Measurements from ENCODE around the gene OR6M1. TPM values are rescaled to one million over a fixed set of nuclear protein-coding genes. Genes with fewer than 3 reads are reported as not detected.

The OR6M1 gene, protein sequence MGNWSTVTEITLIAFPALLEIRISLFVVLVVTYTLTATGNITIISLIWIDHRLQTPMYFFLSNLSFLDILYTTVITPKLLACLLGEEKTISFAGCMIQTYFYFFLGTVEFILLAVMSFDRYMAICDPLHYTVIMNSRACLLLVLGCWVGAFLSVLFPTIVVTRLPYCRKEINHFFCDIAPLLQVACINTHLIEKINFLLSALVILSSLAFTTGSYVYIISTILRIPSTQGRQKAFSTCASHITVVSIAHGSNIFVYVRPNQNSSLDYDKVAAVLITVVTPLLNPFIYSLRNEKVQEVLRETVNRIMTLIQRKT
- total RNA-seq = not detected in 2 replicates

DNA sequence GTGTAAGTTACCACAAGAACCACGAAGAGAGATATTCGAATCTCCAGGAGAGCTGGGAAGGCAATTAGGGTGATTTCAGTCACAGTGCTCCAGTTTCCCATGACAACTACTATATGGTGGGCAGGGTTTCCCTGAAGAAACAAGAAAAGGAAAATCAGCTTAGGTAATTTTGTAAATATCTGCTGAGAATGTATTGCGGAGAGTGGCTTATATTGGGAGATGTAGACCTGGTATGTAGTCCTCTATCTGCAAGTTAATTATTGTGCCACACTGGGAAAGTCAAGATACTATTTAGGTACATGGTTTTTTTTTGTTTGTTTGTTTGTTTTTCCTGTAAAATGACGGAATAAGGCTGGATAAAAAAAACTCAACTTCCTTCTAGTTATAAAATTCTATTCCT lies at the start of gene OR6M1:
TSS of gene OR6M1 (minus strand) at position 101 of the 400 bp plus-strand sequence. CDS start at position 101, 0 bp downstream.

Other genes with a start within 250 kb of the OR6M1 start
- under 0.01 and 0.91 TPM in 2 replicates for gene SCN3B, start 151.7 kb downstream of the OR6M1 start, total RNA-seq
- 6.8 and 11.6 TPM in 2 replicates for gene ZNF202, start 64.7 kb downstream of the OR6M1 start, total RNA-seq
- not detected in 2 replicates for gene OR6X1, start 51.8 kb downstream of the OR6M1 start, total RNA-seq
- not detected in 2 replicates for gene TMEM225, start 79.3 kb upstream of the OR6M1 start, total RNA-seq
- under 0.01 TPM in 1 of 2 replicates, not detected in the other for gene OR8D4, start 95.8 kb upstream of the OR6M1 start, total RNA-seq
- gene OR4D5, start 133.3 kb upstream of the OR6M1 start, total RNA-seq = not detected in 2 replicates
- not detected in 2 replicates for gene OR6T1, start 137.5 kb upstream of the OR6M1 start, total RNA-seq
- gene OR10S1, start 171.4 kb upstream of the OR6M1 start, total RNA-seq = not detected in 2 replicates
- not detected in 2 replicates for gene OR10G6, start 188.8 kb upstream of the OR6M1 start, total RNA-seq
- not detected in 2 replicates for gene OR10G4, start 206.6 kb upstream of the OR6M1 start, total RNA-seq
- gene OR10G9, start 216.7 kb upstream of the OR6M1 start, total RNA-seq = not detected in 2 replicates
- gene OR10G8, start 220.4 kb upstream of the OR6M1 start, total RNA-seq = not detected in 2 replicates
- not detected in 2 replicates for gene OR10G7, start 235.0 kb upstream of the OR6M1 start, total RNA-seq